MCF 10A (cell line): ENCODE measurements around the gene MON1A. TPM values are rescaled to one million over a fixed set of nuclear protein-coding genes. Genes with fewer than 3 reads are reported as not detected.
A peak's percentile ranks its signal among the peaks of the same experiment; 100 is the strongest.

ENCODE experiments used
- BruUV-seq: library from RNA; stranded (reverse); fragments of 400-500 nt; replicated peaks from 2 replicates; lab custom pipeline; 2021; lab: Mats Ljungman, UMichigan
- CTCF ChIA-PET: fragments of 300-600 bp; sonication (Branson Sonifier 250); formaldehyde crosslinking; extraction: SDS; loops from one replicate; lab custom pipeline; 2021; ENCODE audit warnings: antibody characterized with exemption, inconsistent platforms; lab: Yijun Ruan, JAX
- POLR2A ChIA-PET: fragments of 300-600, 350-650 bp; sonication (Branson Sonifier 250); formaldehyde crosslinking; extraction: SDS; loops from one replicate; lab custom pipeline; 2020; ENCODE audit warnings: antibody characterized with exemption, inconsistent platforms; lab: Yijun Ruan, JAX
- DNase-seq: peaks from one replicate; pipeline ENCODE4 v3.0.0-alpha.2; 2018; ENCODE audit not compliant: unreplicated experiment
- H3K27ac Mint-ChIP-seq: one replicate; pipeline ENCODE4 v1.8.0; 2022; ENCODE audit warnings: mild to moderate bottlenecking, low read depth, mixed read lengths; ENCODE audit not compliant: unreplicated experiment
- H3K27me3 Mint-ChIP-seq: one replicate; pipeline ENCODE4 v1.8.0; 2022; ENCODE audit warnings: mixed read lengths; ENCODE audit not compliant: insufficient read depth, unreplicated experiment
- H3K36me3 Mint-ChIP-seq: one replicate; pipeline ENCODE4 v1.8.0; 2022; ENCODE audit warnings: mild to moderate bottlenecking, moderate library complexity, mixed read lengths; ENCODE audit not compliant: insufficient read depth, unreplicated experiment
- H3K4me1 Mint-ChIP-seq: one replicate; pipeline ENCODE4 v1.8.0; 2022; ENCODE audit warnings: mixed read lengths; ENCODE audit not compliant: insufficient read depth, unreplicated experiment
- H3K4me3 Mint-ChIP-seq: one replicate; pipeline ENCODE4 v1.8.0; 2022; ENCODE audit warnings: mild to moderate bottlenecking, moderate library complexity, mixed read lengths; ENCODE audit not compliant: unreplicated experiment
- H3K9me3 Mint-ChIP-seq: one replicate; pipeline ENCODE4 v1.8.0; 2022; ENCODE audit warnings: mixed read lengths; ENCODE audit not compliant: unreplicated experiment
- intact Hi-C: fragments of 100-400 bp; cut with micrococcal nuclease; formaldehyde crosslinking; loops from 2 replicates; pipeline ENCODE4 v1.14.1; 2022
- total RNA-seq: library from RNA; stranded (reverse); gene quantifications from 2 replicates; pipeline ENCODE4 v1.2.3, GENCODE V29; 2022
- TF ChIP-seq, protein P1 (sequence below): fragments of 200-600 bp; IDR thresholded peaks from one replicate; pipeline ENCODE4 v1.8.0; 2022; ENCODE audit warnings: antibody characterized with exemption, mild to moderate bottlenecking; ENCODE audit not compliant: unreplicated experiment

MON1A gene
- total RNA-seq, 1 experiment from 2014 or later, result 18.6 TPM

DNA sequence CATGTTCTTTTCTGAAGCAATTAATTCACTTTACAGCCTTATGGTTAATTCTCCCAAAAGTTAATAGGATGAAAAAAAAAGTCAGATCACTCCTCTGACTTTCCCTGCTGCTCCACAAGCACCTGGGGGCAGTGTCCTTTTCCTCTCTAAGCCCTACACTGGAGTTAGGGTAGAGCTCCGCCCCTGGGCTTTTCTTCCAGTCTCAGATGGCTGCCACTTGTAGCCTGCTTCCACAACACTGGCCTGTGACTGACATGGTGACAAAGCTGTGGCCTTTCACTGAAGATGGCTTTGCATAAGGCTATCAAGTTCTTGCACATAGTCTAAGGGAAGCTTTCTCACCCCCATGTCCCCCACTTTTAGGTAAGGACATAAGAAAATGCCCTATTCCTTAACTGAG, 1.3 kb upstream of the MON1A start:
- Mint-ChIP-seq H3K27me3 (no peaks in the 10 kb centered on the region), H3K36me3 (peaks cover 7% of the 10 kb centered on the region), H3K4me3 (no peak overlapping the region), H3K4me1 (peaks cover 9% of the 10 kb centered on the region), H3K9me3 (no peaks in the 10 kb centered on the region), H3K27ac (no peak overlapping the region)
- no TSS peak for BruUV-seq
- ChIA-PET CTCF (interaction anchor here (0.6 to 0.7 kb wide), 2 partner anchors 129 to 158 kb away, joined by 3 to 4 read pairs; partner anchors contain the start of gene RBM5), POLR2A (interaction anchor here (0.6 to 5.0 kb wide), 4 partner anchors 9 to 117 kb away, joined by 3 to 86 read pairs (median 12); partner anchors contain the start of genes RBM6 and UBA7)
- DNase-seq, result peak; percentile 32
- intact Hi-C loops, result no loop called here
- TF ChIP-seq, protein P1, sequence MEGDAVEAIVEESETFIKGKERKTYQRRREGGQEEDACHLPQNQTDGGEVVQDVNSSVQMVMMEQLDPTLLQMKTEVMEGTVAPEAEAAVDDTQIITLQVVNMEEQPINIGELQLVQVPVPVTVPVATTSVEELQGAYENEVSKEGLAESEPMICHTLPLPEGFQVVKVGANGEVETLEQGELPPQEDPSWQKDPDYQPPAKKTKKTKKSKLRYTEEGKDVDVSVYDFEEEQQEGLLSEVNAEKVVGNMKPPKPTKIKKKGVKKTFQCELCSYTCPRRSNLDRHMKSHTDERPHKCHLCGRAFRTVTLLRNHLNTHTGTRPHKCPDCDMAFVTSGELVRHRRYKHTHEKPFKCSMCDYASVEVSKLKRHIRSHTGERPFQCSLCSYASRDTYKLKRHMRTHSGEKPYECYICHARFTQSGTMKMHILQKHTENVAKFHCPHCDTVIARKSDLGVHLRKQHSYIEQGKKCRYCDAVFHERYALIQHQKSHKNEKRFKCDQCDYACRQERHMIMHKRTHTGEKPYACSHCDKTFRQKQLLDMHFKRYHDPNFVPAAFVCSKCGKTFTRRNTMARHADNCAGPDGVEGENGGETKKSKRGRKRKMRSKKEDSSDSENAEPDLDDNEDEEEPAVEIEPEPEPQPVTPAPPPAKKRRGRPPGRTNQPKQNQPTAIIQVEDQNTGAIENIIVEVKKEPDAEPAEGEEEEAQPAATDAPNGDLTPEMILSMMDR, result no peak

DNA sequence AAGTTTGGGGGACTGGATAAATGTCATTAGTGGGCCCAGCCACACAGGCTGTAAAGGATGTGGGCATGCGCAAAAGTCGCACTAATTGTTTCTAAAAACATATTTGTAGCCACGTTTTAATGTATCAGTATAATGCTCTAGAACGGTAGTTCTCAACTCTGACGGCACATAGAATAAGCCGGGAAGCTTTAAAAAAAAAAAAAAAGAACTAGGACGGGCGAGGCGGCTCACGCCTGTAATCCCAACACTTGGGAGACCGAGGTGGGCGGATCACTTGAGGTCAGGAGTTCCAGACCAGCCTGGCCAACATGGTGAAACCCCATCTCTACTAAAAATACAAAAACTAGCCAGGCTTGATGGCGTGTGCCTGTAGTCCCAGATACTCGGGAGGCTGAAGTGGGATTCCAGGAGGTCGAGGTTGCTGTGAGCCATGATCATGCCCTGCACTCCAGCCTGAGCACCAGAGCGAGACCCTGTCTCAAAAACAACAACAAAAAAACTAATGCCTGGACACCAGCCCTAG, 618 bp upstream of the MON1A start:
- CTCF ChIA-PET, result interaction anchor here (0.8 to 2.0 kb wide), 7 partner anchors 15 to 252 kb away, joined by 3 to 15 read pairs (median 4); partner anchors contain the start of gene INKA1
- intact Hi-C loops, result no loop called here

DNA sequence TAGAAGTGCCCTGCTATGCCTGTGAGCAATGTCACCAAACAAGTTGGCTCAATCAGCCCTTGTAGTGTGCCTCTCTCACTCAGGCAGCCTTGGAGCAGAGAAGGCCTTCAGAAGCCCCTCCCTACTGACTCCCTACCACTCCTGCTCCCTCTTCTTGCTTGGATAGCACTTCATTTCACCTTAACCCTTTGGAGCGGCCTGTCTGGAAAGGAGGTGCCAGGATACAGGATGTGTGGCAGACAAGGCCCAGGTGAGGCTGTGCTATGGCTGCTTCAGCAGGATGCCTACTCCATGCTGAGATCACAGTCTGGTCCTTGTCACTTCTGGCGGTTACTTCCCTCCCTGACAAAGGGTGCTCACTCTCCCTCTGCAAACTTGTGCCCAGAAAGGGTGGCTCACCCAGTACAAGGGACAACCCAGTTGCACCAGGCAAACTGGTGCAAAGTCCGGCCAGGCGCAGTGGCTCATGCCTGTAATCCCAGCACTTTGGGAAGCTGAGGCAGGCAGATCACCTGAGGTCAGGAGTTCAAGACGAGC, 1.1 kb downstream of the MON1A start:
- BruUV-seq, result no TSS peak
- H3K27me3 Mint-ChIP-seq, result no peaks in the 10 kb centered on the region
- TF ChIP-seq, protein P1, result no peak
- no peak for DNase-seq
- ChIA-PET POLR2A (interaction anchor here (1.1 to 5.0 kb wide), 5 partner anchors 12 to 125 kb away, joined by 3 to 86 read pairs (median 12); partner anchors contain the start of genes INKA1 and RBM6), CTCF (interaction anchor here (0.7 to 2.0 kb wide), 6 partner anchors 11 to 282 kb away, joined by 3 to 15 read pairs (median 6); partner anchors contain the start of gene INKA1)
- no peaks in the 10 kb centered on the region for H3K9me3 Mint-ChIP-seq
- peak overlapping the region; percentile 87 for H3K4me3 Mint-ChIP-seq
- intact Hi-C loops, result no loop called here
- peaks cover 7% of the 10 kb centered on the region for H3K36me3 Mint-ChIP-seq
- H3K4me1 Mint-ChIP-seq, result peaks cover 12% of the 10 kb centered on the region
- no peak overlapping the region for H3K27ac Mint-ChIP-seq

More for the DNA sequence above, 618 bp upstream of the MON1A start:
- no peaks in the 10 kb centered on the region for H3K9me3 Mint-ChIP-seq
- no peak for DNase-seq
- POLR2A ChIA-PET, result interaction anchor here (0.6 to 5.0 kb wide), 10 partner anchors 10 to 458 kb away, joined by 3 to 86 read pairs (median 8); partner anchors contain the start of genes CDHR4, INKA1, IP6K1 and RBM5
- H3K27ac Mint-ChIP-seq, result peak overlapping the region; percentile 75
- H3K27me3 Mint-ChIP-seq, result no peaks in the 10 kb centered on the region
- peak overlapping the region; percentile 87 for H3K4me3 Mint-ChIP-seq
- H3K36me3 Mint-ChIP-seq, result peaks cover 7% of the 10 kb centered on the region
- TSS peak; percentile 65 for BruUV-seq
- TF ChIP-seq, protein P1, result no peak
- peaks cover 12% of the 10 kb centered on the region for H3K4me1 Mint-ChIP-seq

DNA sequence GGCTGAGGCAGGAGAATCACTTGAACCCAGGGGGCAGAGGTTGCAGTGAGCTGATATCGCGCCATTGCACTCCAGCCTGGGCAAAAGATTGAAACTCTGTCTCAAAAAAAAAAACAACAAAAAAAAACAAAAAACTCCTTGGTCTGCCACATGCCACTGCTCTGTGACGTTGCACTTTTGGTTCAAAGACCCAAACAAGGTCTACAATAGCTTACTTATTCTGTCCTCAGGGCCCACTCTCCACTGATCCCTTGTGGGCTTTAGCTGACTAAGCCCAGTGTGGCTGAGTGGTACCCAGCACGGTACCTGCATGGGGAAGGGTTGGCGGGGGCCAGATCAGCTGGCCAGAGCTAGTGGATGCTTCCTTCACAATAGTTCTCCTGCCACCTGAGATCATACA, 1.8 kb downstream of the MON1A start:
- CTCF ChIA-PET, result interaction anchor here (0.6 to 1.8 kb wide), 6 partner anchors 10 to 223 kb away, joined by 3 to 14 read pairs (median 5); no protein-coding TSS in a partner anchor
- Mint-ChIP-seq H3K9me3 (no peaks in the 10 kb centered on the region), H3K27me3 (no peaks in the 10 kb centered on the region), H3K36me3 (peaks cover 9% of the 10 kb centered on the region), H3K4me3 (peak overlapping the region; percentile 87), H3K4me1 (peaks cover 12% of the 10 kb centered on the region), H3K27ac (no peak overlapping the region)
- POLR2A ChIA-PET, result interaction anchor here (1.1 to 5.0 kb wide), 3 partner anchors 13 to 27 kb away, joined by 3 to 86 read pairs (median 4); partner anchors contain the start of gene RBM6
- intact Hi-C loops, result no loop called here
- no peak for DNase-seq
- no TSS peak for BruUV-seq
- TF ChIP-seq, protein P1, result no peak
